Measurements from ENCODE around the gene PARD6A. TPM values are rescaled to one million over a fixed set of nuclear protein-coding genes. Genes with fewer than 3 reads are reported as not detected.

The PARD6A gene
- total RNA-seq, 1 donor from 2014 or later, result 6.4 TPM

- DNase-seq (ENCODE audit: low spot score, unreplicated experiment), result no peak
- H3K4me3 Mint-ChIP-seq (ENCODE audit: low read depth), result no peak overlapping the region
- peaks cover 20% of the 10 kb centered on the region for H3K27me3 Mint-ChIP-seq
- no peaks in the 10 kb centered on the region for H3K36me3 Mint-ChIP-seq (ENCODE audit: insufficient read depth)
- no peaks in the 10 kb centered on the region for H3K9me3 Mint-ChIP-seq (ENCODE audit: low read depth)
- peaks cover 12% of the 10 kb centered on the region for H3K4me1 Mint-ChIP-seq (ENCODE audit: low read depth)
- TF ChIP-seq CTCF (IDR thresholded peaks at IDR 0.05; ENCODE audit: unreplicated experiment), result no peak
- no peak overlapping the region for H3K27ac Mint-ChIP-seq
These were observed 2.8 kb upstream of the PARD6A start for GRCh38 chr16:67657751-67658518.

GRCh38 chr16:67658849-67659674, 1.7 kb upstream of the PARD6A start:
- Mint-ChIP-seq H3K36me3 (ENCODE audit: insufficient read depth) (peaks cover under 1% of the 10 kb centered on the region), H3K4me1 (ENCODE audit: low read depth) (peaks cover 10% of the 10 kb centered on the region), H3K27ac (no peak overlapping the region), H3K9me3 (ENCODE audit: low read depth) (no peaks in the 10 kb centered on the region), H3K27me3 (peaks cover 16% of the 10 kb centered on the region), H3K4me3 (ENCODE audit: low read depth) (peak overlapping the region; percentile 88)
- no peak for TF ChIP-seq CTCF (IDR thresholded peaks at IDR 0.05; ENCODE audit: unreplicated experiment)
- DNase-seq (ENCODE audit: low spot score, unreplicated experiment), result no peak

- H3K27me3 Mint-ChIP-seq, result peaks cover 9% of the 10 kb centered on the region
- peak; percentile 86 for DNase-seq (ENCODE audit: low spot score, unreplicated experiment)
- peaks cover 11% of the 10 kb centered on the region for H3K4me1 Mint-ChIP-seq (ENCODE audit: low read depth)
- peak within 1 kb of the TSS; percentile 96 for H3K27ac Mint-ChIP-seq
- peak within 1 kb of the TSS; percentile 88 for H3K4me3 Mint-ChIP-seq (ENCODE audit: low read depth)
- no peak for TF ChIP-seq CTCF (IDR thresholded peaks at IDR 0.05; ENCODE audit: unreplicated experiment)
- H3K9me3 Mint-ChIP-seq (ENCODE audit: low read depth), result no peaks in the 10 kb centered on the region
- H3K36me3 Mint-ChIP-seq (ENCODE audit: insufficient read depth), result peaks cover 4% of the 10 kb centered on the region
These were observed 841 bp upstream of the PARD6A start, which contains the start of gene ACD for GRCh38 chr16:67659675-67660563. Gene ACD (minus strand): TSS chr16:67660260. CDS start chr16:67660220, 40 bp downstream.

- no peak for TF ChIP-seq CTCF (IDR thresholded peaks at IDR 0.05; ENCODE audit: unreplicated experiment)
- Mint-ChIP-seq H3K27ac (peak overlapping the region; percentile 96), H3K36me3 (ENCODE audit: insufficient read depth) (peaks cover 4% of the 10 kb centered on the region), H3K4me3 (ENCODE audit: low read depth) (peak overlapping the region; percentile 83), H3K27me3 (no peaks in the 10 kb centered on the region), H3K4me1 (ENCODE audit: low read depth) (peaks cover 11% of the 10 kb centered on the region), H3K9me3 (ENCODE audit: low read depth) (no peaks in the 10 kb centered on the region)
- DNase-seq (ENCODE audit: low spot score, unreplicated experiment), result no peak
These were observed 471 bp downstream of the PARD6A start for GRCh38 chr16:67661101-67661761.

Data from progenitor cell of endocrine pancreas (in vitro differentiated cells).